DMS 273 treated with DMSO at 0.1 percent for 48 hours (cell line): ENCODE measurements around the gene IL17A.

ENCODE experiments used
- DNase-seq: peaks from one replicate; lab custom pipeline; 2025; lab: John Stamatoyannopoulos, UW

Gene IL17A

GRCh38 chr6:52186075-52186474 lies at the start of gene IL17A:
TSS of gene IL17A (plus strand) at chr6:52186375. CDS start at chr6:52186432, 57 bp downstream.
- no peak for DNase-seq

- no peak for DNase-seq
These were observed 49.2 kb upstream of the IL17A start for GRCh38 chr6:52136934-52137467.

DNA sequence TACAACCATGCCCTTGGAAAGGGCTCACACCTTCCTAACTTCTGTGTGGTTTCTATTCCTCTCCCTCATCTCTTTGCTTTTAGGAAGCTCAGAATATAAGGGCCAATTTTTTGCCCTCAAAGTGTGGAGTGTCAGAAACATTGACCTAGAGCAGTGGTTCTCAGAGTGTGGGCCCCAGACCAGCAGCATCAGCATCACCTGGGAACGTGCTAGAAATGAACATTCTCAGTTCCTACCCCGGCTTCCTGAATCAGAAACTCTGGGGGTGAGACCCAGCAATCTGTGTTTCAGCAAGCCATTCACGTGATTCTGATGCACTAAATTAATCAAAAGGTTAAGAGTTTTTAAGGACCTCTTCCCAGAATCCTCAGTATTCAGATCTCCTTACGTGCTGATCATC lies 47.9 kb upstream of the IL17A start:
- no peak for DNase-seq

DNA sequence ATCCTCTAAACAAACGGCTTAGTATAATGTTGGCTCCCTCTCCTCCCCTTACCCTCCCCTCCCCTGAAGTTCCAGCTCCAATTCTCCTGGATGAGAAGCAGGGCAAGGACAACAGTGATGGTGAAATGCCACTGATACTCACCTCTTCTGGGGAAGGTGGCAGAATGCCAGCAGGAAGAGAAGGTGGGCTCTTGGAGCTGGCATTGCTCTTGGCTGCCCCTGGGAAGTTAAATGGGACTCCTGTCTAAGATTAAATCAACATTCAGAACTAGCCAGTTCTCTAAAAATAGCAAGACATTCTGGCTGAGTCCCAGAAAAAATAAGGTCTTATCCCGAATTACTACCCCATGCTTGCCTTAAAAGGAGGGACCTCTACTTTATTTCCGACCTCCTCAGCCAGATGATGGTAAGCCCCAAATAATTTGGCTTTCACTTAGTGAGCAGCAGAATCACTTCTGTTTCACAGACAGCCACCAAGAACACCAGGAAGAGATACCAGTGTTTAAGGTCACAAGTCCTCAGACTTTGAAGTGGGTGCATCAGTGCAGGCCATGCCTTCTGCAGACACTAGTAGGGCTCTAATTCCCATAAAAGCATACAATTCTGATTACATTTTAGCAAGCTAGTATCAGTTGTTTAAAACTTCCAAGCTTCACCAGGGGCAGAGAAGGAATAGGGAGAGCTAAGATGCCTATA lies 46.0 kb upstream of the IL17A start:
- no peak for DNase-seq

DNA sequence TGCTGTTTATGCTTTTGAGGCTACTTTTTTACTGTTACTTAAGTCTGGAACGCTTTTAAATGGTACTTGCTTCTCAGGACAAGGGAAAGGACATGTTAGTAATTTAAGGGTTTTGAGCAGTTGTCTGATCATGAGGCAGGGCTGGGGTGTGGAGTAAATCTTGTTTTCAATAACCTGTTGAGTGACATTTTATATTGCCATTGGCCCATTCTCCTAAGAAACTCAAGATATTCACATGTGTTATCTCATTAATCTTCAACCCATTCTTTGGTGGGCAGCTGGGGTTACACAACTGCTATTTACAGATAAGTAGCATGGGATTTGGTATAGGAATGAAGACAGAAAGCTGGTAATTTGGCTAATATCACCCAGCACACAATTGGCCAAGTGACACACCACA lies 44.6 kb upstream of the IL17A start:
- DNase-seq = no peak

DNA sequence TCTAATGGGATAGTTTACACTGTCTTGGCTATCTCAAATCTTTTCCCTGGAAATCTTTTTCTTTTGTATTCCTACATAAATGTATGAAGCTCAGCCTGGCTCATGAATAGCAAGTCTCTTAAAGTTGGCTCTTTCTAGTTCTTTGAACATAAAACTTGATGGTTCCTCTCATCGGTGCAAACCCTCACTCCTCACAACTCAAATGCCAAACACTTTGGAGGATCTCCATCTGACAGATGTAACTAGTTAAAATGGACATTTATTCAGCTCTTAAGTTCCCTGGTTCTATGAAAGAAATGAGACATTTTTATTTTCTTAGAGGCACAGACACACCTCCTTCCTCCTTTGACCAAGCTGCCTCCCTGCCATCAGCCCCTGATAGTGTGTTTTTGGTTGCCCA lies 43.6 kb upstream of the IL17A start:
- no peak for DNase-seq

- DNase-seq = no peak
These were observed 42.6 kb upstream of the IL17A start for GRCh38 chr6:52143551-52143950.

DNA sequence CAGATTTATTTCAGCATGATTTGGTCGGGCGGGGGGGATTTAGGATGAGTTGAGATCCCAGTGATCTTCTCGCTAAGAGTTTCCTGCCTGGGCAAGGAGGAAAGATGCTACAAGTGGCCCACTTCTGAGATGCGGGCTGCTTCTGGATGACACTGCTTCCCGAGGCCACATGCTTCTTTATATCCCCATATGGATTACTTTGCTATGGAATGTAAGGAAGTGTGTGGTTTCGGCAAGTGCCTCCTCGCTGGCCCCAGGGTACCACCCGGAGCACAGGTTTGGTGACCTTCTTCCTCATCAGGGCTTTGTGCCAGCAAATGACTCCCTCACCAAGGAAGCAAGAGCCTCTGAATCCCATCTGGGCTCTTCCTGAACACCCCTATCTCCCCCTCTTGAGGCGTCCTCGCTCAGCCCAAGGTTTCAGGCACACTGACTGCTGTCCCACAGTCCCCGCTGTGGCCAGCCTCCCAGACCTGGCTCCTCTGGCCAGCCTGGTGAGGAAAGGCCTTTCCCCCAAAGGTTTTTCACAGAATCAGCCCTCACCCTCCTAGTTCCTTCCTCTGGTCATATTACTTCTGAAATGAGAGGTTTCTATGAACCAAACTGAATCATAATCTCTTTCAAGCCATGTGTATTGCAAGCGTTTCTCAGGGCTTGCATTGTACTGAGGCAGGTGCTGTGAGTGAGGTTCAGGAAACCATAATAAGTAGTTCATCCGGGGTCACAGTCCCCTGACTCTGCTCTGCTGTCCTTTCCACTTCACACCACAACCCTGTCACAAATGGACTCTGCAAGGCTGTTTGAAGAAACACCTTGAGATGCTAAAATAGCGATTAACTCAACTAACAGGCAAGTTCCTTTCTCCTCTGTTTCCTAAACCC lies 41.7 kb upstream of the IL17A start:
- DNase-seq = no peak

DNA sequence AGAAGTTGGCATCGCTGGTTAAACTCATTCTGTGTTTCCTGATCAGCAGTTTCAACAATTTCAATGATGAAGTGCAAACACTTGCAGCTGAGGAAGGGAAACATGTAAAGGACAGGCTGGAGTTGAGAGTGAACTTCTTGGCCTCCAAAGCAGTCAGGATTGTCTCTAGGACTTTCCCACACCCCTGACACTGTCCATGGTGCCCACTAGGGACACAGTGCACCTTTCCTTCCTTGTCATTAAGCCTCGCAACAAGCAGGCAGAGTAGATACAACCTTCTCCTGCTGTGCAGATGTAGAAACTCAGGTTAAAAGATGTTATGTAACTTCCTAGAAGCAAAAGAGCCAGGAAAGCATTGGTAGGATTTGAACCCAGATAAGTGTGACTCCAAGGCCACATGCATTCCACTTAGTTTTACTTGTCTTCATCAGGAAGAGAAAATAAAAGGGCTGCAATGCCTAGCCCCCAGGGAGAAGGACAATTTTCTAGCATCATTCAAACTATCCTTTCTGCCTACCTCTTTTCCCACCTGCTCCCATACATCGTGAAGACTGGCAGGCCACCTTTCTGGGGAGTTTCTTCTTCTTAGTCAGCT lies 39.2 kb upstream of the IL17A start:
- no peak for DNase-seq

GRCh38 chr6:52149076-52149475 lies 37.1 kb upstream of the IL17A start:
- no peak for DNase-seq

GRCh38 chr6:52149949-52150348 lies 36.2 kb upstream of the IL17A start:
- DNase-seq = no peak

GRCh38 chr6:52152070-52152423 lies 34.1 kb upstream of the IL17A start:
- DNase-seq = no peak

DNA sequence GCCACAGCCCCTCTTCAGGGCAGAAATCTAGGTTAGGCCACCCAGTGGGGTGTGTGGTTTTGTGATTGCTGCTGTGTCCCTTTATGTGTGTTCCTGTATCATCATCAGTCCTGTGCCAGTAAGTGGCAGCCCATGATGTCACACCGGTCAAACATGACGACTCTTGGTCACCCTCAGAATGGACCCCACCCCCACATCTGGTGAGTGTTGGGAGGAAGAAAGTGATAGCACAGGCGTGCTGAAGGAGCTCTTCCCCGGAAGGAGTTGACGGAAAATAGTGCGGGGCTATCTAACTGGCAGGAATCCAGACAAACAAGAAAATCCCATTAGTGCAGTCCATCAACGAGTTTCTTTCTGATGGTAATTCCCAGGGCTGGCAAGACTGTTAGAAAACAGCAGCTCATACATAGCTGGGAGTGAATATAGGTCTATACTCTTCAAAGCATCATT lies 33.4 kb upstream of the IL17A start:
- DNase-seq = no peak

- no peak for DNase-seq
These were observed 31.8 kb upstream of the IL17A start for GRCh38 chr6:52154381-52154780.

- no peak for DNase-seq
These were observed 30.2 kb upstream of the IL17A start for GRCh38 chr6:52155791-52156576.

GRCh38 chr6:52157301-52157941 lies 28.8 kb upstream of the IL17A start:
- DNase-seq = no peak

DNA sequence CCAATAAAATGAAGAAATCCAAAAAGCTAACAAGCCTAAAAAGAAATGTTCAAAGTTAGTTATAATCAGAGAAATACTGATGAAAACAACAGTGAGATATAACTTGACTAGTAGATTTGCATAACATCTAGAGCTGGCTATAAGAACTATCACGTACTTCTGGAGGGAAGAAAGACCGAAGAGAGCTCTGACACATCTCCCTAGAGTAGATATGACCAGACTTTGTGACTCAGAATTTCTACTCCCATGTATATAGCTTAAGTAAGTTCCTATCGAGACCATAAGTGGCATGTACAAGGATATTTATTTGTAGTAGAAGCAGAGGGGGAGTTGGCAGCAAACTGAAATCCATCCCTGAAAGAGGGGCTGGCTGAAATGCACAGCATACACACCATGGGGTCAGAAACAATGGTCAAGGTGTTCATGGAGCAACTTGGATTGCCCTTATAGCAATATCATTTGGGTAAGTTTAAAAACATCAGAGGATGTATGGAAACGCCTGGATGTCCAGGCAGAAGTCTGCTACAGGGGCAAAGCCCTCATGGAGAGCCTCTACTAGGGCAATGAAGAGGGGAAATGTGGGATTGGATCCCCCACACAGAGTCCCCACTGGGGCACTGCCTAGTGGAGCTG lies 25.6 kb upstream of the IL17A start:
- DNase-seq = no peak

DNA sequence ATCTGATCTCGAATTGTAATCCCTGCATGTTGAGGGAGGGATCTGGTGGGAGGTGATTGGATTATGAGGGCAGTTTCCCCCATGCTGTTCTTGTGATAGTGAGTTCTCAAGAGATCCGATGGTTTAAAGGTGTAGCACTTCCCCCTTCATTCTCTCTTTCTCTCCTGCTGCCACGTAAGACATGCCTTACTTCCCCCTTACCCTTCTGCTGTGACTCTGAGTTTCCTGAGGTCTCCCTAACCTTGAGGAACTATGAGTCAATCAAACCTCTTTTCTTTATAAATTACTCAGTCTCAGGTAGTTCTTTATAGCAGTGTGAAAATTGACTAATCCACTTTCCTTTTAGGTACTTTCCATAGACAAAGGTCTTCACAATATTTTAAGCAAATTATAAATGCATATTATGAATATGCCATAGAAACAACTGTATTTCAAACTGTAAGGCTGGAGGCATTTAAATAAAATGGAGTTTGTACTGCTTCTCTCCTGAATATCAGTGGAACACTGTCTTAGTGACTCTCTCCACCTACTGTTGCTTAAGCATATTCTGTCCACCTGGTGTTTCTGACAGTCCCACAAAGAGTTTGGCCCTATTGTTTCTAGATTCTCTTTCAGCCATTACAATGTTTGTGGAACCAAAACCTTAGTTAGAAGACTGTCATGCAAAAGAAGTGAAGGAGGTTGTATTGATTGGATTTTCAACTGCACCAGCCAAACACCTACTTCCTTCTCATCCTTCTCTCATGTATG lies 24.3 kb upstream of the IL17A start:
- DNase-seq = no peak

DNA sequence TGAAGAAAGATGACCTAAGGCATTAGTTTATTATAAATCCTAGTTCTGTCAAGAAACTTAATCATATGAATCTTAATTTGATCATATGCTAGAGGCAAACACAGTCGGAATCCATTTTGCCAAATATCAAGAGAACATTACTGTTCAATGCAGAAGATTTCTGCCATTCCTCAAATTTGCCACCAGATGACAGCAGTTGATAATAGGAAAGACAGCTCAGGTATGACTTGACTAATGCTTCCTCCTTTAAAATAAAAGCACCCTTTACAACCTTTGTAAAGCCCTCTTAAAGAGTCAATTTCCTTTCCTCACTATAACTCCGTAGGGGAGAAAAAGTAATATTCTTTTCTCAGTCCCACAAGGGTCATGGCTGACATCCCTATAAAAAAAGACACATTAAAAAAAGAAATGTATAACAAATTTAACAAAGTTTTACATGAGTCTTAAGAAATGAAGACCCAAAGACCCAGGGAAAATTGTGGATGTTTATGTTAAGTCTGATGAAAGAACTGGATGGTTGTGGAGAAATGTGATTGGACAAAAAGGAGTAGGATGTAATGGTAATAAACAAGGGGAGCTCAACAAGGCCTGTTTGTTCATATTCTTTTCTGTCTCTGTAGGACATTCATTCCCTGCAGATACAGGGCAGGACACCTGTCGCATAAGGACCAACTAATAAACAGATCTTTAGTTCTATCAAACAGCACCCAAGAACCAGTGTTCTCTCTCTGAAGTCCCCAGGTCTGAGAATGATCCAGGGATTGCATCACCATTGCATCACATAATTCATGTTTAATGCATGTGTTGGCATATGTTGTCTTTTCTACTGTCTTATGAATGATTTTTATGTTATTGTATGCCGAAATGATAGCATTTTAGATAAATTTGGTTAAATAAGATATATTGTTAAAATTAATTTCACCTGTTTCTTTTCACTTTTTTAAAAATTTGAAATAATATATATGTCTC lies 23.0 kb upstream of the IL17A start:
- DNase-seq = peak; percentile 6
